ENCODE measurements around the gene CSTB.

DNA sequence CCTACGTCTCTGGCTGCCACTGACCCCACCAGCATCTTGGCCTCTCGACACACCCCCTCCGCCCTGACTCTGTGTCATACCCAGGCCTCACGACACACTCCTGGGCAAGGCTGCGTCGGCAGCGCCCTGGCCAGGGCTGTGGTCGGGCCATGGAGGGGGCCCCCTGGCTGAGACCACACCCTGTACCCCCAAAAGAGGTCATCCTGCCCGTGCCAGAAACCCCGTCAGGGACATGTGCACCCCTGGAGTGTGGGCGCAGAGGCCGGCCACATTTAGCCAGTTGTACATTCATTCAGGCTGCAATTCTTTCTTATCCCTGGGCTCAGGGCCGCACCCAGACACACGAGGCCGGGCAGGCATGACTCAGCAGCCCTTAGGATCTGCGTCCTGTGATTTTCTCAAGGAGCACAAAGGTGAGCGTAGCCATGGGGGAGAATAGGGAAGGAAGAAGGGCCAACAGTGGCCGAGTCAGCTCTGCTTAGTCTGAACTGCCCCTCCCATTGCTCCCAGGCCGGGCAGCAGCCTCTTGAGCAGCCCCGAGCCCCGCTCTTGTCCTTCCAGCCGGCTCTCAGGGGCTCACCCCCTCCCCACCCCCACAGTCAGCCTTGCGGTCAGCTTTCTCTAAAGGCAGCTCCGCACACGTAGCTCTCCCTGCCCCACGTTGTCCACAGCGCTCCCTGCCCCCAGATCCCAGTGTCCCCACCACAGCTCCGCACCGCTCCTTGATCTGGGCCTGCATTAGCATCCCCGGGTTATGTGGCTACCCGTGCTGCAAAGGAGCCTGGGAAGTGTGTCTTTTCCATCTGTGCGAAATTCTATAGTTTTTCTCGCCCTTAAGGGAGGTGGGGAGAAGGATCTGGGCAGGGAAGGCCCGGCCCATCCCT is 7.9 kb downstream of the CSTB start:
- TF ChIP-seq, protein P1, sequence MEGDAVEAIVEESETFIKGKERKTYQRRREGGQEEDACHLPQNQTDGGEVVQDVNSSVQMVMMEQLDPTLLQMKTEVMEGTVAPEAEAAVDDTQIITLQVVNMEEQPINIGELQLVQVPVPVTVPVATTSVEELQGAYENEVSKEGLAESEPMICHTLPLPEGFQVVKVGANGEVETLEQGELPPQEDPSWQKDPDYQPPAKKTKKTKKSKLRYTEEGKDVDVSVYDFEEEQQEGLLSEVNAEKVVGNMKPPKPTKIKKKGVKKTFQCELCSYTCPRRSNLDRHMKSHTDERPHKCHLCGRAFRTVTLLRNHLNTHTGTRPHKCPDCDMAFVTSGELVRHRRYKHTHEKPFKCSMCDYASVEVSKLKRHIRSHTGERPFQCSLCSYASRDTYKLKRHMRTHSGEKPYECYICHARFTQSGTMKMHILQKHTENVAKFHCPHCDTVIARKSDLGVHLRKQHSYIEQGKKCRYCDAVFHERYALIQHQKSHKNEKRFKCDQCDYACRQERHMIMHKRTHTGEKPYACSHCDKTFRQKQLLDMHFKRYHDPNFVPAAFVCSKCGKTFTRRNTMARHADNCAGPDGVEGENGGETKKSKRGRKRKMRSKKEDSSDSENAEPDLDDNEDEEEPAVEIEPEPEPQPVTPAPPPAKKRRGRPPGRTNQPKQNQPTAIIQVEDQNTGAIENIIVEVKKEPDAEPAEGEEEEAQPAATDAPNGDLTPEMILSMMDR (IDR thresholded peaks at IDR 0.05): no peak
- TF ChIP-seq POLR2AphosphoS5 (IDR thresholded peaks at IDR 0.05): no peak
- TF ChIP-seq POLR2A (IDR thresholded peaks at IDR 0.05): no peak
